HK-2 (cell line): ENCODE measurements around the gene SS18L1.

Experiments used
- DNase-seq: peaks from one replicate; pipeline ENCODE4 v3.0.0-alpha.2; 2018; ENCODE audit not compliant: unreplicated experiment

Gene SS18L1

DNA sequence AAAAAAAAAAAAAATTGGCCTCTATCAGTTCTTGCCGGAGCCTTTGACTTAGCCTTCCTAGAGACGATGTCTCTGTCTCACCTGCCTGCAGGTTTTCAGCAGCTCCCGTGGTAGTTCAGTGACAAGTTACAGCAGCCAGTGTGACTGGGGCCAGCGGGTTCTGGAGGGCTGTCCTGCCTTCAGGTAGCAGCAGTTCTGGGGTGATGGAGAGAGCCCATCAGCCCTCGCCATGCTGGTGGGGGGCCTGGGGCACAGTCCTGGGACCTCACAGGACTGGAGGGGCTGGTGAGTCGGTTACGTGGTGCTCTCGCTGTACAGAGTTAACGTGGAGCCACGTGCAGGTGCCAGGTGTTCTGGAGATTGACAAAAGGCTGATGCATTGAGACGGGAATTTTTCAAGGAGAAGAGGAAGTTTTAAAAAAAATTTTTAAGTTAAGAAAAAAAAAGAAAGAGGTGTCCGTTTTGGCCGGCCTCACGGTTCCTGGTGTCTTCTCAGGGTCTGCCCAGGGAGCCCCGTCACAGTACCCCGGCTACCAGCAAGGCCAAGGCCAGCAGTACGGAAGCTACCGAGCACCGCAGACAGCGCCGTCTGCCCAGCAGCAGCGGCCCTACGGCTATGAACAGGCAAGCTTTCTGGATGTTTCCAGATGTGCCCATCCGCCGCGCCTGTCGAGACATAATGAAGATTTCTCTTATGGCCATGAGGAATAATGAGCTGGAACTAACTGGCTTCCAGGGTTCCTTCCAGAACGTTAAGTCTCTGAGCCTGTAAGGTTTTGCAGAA is 30.6 kb downstream of the SS18L1 start:
- DNase-seq = no peak

DNA sequence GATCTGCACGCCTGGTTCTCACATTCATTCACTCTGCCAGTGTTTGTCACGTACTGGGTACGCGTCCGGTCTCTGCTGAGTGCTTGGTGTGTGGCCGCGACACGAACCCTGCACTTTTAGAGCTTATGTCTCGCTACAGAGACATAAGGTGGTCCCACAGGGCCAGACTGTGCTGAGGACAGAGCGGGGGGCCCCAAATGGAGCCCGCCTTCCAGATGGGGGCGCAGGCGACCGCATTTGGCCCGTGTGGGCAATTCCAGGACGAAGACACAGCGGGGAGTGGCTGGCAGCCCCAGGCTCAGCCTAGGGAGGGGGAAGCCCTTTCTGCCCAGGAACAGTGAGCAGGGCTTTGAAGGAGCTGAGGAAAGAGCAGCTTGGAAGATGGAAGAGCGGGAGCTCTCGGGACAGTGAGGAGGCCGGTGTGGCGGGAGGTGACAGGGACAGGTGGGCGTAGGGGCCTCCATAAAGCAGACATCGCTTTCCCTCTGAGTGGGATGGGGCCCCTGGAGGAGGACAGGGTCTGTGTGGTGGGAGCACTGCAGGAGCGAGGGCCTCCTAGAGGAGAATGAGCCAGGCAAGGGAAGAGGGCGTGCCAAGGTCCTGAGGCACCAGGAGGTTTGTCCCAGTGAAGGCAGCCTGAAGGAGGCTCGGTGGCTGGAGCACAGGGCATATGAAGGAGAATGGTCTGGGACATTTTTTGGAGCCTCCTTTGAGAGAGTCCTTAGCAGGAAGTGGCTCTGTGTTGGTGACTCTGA is 31.5 kb downstream of the SS18L1 start:
- no peak for DNase-seq

DNA sequence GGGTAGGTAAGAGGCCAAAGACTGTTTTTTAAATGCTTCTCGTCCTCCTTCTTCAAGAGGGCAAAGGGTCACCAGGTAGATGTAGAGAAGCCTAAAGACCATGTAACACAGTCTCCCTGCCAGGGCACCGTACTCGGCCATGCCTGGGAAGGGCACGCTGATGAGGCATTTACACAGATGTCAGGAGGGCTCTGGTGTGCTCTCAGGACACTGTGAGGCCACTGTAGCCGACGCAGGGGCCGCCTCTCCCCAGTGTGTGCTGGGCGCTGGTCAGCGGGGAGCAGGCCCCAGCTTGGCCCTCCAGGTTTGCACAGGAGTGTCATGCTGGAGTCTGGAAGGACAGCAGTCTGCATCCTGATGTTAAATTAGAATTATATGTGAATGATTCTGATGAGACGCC is 32.1 kb downstream of the SS18L1 start:
- no peak for DNase-seq

DNA sequence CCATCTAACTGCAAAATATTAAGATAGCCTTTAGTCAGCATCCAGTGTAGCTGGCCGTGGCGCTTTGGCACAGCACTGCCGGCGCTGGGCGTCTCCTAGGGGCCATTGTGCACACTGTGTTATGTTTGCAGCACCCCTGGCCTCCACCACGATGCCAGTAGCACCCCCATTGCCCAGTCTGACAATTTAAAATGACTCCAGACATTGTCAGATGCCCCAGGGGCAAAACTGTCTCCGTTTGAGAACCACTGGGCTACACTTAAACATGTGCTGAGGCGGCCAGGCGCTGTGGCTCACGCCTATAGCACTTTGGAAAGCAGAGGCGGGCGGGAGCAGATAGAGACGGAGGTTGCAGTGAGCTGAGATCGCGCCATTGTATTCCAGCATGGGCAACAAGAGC is 33.3 kb downstream of the SS18L1 start:
- no peak for DNase-seq

DNA sequence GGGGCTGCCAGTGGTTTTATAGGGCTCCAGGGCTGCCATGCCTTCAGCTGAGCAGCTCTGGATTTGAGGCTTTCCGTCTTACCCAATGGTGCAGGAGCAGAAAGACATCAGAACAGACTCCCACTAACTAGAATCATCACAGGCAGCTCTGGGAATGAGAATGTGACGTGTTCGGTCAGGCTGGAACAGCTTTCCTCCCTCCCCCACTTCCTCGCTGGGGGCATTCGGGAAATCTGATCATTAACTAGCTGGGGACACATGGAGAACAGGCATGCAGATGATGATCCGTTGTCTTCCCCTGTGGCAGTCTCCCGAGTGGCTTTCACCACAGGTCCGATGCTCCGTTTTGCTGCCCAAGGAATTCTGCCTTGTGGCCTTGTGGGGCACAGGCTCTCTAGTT is 33.7 kb downstream of the SS18L1 start:
- DNase-seq = no peak

DNA sequence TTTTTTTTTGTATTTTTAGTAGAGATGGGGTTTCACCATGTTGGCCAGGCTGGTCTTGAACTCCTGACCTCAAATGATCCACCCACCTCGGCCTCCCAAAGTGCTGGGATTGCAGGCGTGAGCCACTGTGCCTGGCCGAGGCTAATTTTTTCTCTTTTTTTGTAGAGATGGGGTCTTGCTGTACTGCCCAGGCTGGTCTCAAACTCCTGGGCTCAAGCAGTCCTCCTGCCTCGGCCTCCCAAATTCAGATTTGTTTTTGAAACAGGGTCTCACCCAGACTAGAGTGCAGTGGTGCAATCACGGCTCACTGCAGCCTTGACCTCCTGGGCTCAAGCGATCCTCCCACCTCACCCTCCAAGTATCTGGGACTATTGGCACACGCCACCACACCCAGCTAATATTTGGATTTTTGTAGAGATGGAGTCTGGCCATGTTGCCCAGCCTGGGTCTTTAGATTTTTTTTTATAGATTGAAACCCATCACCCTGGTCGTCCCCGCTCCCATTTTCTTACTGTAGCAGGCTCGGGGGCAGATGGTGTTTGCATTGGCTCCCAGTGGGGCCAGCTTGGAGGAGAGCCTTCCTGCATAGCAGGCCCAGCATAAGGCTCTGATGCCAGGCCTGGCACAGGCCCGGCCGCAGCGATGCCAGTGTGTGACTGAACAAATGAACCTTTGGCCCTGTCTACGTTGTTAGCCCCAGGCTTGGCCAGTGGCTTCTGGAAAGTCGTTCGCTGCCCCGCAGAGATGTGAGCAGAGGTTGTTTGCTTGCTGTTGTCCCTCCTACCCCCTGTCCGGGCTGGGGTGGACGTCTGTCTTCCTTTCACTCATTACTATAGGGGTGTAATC is 35.0 kb downstream of the SS18L1 start:
- no peak for DNase-seq

DNA sequence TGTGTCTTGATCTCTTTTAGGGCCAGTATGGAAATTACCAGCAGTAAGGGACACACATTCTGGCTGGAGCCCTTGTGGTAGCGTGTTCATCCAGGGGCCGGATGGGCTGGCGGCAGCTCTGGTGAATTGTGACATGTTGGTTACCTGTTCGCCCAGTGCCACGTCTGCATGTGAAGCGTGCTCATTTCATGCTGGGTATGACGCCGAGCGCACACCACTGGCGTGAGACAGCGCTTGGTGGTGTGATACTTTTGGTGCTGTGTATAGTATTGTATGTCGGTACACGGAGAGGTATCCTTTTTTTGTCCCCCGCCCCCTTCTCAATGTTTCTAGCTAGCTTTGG is 35.6 kb downstream of the SS18L1 start:
- no peak for DNase-seq

DNA sequence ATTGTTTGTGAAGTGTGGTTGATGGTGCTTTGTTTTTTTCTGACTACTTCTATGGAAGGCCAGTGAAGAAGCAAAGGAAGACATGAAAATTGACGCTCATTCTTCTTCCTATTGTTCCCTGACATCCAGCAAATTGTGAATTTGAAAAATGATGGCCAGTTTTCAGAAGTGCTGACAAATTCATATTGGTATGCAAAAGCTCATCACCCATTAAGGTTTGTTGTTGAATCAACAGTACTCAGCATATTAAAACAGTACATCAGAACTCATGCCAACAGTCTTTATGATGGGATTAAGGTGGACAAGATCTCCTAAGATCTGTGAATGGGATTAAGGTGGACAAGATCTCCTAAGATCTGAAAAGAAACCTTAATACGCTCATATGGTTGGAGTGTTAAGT is 38.2 kb downstream of the SS18L1 start:
- DNase-seq = no peak

DNA sequence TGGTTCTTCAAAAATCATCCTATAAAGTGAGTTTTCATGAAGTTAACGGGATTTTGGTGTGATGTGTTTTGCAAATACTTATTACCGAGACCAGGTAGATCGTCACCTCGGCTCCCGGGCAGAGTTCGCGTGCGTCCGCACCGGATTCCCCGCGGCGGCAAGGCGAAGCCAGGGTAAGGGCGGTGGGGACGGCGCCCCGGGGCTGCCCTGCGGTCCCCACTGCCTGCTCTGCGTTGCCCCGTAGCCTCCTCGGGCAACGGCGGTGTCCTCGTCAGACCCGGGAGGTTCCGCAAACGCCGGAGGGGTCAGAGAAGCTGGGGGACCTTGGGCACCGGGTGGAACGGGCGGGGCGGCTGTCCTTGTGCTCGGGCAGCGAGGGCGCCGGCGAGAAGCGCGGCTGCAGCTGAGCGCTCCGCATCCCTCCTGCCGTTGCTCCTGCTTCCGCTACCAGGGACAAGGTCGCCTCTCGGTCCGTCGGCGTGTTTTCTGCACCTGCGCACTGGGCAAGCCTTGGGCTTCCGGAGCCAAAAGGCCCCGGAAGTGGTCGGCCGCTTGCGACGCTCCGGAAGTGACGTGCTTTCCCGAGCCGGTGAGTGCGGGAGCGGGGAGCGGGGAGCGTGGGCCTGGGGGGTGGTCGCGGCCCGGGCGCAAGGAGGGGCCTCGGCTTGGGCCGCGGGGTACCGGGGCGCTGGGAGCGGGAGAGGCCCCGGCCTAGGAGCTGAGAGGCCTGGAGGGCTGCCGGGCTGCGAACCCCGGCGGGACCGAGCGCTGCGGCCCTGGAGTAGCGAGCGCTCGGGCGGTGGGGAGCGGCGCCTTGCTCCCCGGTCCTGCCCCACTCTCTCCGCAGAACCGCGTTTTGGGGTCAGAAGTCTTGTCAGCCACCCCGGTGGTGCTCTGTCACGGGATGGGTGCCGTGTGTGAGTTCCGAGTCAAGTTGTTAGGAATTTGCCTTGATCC is 39.2 kb downstream of the SS18L1 start, which contains the start of gene MTG2:
MTG2 (plus strand) TSS at position 560 of the 957 bp plus-strand sequence. CDS start 10,393 bp downstream, outside the sequence.
- peak; percentile 97 for DNase-seq

DNA sequence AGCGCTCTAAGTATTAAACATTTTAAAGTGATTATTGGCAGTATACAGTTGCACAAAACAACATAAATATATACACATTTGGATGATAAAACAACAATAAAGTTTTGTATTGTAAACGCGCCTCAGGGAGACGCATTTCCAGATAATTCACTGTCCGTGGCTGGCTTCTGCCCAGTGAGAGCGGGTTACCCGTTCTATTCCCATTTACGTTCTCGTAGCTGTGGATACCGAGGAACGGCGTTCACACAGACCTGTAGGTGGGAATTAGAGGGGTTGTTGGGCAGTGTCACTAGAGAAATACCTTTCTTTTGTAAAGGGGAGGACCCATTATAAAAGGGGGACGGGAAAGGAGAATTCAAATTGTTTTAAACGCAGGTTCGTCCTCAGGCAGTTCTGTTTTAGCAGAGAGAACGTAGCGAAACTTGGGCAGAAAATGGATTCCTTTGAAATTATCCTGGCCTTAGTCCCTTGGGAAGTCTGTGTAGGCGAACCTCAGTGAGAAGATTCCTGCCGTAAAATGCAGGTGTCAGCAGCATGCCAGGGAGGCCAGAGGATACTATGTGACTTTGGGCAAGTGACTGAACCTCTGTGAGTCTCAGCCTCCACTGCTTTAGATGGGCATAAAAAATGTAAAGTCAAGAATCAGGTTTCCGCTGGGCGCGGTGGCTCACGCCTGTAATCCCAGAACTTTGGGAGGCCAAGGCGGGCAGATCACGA is 40.0 kb downstream of the SS18L1 start:
- no peak for DNase-seq

DNA sequence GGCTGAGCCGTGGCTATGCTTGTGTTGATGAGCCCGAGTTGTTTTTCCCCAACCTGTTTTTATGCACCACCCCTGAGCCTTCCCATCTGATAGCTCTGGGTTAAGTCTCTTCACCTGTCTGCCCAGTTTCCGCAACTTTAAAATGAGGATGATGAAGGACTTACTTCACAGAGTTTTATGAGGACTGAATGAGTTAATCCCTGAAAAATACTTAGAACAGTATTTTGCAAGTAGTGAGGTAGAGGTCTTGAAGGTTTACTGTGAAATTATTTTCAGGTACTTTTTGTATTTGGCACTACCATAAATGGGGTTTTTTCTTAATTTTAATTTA is 42.5 kb downstream of the SS18L1 start:
- no peak for DNase-seq

DNA sequence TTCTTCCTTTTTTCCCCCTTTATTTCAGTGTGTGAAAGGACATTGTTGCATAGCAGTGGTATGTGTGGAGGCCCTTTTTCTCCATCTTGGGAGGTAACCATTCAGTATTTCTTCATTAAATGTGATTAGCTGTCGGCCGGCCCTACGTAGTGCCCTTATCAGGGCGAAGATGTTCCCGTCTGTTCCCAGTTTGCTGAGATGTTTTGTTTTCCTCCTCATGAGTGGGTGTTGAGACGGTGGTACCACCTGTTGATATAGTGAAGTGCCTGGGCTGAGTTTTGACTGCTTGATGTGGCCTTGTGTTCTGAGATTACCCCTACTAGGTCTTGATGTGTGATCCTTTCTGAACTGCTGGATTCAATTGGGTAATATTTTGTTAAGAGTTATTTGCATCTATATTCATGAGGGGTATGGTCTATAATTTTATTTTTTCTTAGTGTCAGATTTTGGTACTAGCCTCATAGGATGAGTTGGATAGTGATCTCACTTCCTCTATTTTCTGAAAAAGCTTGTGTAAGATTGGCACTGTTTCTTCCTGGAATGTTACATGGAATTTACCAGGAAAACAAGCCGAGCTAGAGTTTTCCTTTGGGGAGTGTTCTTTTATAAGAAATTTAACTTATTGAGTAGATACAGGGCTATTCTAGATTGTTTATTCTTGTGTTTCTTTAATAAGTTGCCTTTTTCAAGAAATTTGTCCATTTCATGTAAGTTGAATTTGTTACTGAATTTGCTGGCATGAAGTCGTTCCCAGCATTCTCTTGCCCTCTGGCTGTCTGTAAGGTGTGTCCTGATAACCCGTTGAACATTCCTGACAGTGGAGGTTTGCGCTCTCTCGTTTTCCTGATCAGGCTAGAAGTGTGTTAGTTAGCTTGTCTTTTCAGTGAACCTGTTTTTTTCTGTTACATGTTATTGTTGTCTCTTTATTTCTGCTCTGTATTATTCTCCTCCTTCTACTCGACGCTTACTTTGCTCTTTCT is 43.6 kb downstream of the SS18L1 start:
- no peak for DNase-seq

DNA sequence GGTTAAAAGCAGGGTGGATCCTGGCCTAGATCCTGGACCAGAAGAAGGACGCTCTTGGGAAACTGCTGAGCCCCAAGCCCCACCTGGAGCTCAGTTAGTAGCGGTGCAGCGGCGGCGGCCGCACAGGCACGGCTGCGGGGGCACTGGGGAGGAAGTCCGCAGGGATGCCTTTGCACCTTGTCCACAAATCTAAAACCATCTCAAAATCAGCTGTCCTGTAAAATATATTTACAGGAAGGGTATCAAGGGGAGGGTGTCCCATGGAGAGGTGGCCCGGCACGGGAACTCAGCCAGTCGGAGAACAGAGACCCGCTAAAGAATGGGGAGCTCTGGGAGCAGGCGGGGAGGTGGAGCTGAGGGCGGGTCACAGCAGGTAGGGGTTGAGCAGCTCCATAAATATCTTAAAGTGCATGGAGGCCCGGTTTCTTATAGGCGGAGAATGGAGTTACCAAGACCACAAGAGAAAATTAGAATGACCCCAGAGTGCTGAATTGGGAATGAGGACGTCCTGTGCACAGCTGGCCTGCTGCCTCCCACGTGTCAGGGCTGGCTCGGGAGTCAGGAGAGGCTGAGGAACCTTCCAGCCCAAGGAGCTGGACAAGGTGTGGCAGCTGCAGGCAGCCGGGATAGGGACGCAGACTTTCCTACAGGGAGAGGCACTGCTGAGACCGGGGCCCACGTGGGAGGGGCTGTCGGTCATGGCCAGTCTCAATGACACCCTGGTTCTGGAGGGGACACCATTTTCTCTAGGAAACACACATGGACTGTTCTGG is 47.3 kb downstream of the SS18L1 start:
- no peak for DNase-seq

DNA sequence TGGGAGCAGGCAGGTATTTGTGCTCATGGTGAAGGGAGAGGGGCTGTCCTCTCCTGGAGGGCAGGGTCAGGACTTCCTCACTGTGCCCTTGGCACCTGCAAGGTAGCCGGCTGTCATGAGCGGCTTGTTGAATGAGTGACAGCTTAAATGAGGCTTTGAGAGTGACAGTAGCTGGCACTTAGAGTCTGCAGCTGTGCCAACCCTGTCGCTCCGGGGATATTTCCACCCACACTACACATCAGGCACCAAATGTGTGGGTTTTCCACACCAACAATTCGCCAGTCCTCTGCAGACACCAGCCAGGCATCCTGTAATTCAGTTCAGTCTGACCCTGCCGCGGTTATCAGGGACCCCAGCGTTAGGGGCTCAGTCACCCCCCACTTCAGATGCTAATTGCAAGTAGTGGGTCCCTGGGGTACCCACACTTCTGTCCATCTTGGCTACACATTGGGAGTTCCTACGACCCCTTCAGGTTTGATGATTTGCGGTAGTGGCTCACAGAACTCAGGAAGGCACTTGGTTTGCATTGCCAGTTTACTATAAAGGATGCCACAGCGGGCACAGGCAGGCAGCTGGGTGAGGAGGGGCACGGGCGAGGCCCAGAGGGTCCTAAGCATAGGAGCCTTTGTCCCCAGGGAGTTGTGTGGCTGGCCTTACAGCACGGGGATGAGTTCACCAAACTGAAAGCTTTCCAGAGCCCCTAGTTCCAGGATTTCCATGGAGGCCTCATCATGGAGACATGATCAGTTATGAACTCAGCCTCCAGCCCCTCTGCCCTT is 48.4 kb downstream of the SS18L1 start:
- DNase-seq = no peak

DNA sequence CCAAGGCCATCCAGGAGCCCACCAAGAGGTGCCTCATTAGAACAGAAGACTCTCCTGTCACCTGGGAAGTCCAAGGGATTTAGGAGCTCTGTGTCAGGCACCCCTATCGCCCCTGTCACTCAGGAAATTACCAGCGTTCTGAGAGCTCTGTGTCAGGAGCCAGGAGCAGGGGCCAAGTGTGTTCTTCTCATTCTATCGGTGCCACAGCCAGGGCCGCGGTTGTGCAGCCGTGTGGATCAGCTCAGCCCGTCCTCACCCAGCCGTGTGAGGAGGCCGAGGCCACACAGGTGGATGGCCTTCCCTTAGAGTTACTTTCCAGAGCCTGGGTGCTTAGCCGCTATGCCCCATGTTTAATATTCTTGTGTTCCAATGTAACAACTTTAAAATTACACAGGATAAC is 49.1 kb downstream of the SS18L1 start:
- no peak for DNase-seq

DNA sequence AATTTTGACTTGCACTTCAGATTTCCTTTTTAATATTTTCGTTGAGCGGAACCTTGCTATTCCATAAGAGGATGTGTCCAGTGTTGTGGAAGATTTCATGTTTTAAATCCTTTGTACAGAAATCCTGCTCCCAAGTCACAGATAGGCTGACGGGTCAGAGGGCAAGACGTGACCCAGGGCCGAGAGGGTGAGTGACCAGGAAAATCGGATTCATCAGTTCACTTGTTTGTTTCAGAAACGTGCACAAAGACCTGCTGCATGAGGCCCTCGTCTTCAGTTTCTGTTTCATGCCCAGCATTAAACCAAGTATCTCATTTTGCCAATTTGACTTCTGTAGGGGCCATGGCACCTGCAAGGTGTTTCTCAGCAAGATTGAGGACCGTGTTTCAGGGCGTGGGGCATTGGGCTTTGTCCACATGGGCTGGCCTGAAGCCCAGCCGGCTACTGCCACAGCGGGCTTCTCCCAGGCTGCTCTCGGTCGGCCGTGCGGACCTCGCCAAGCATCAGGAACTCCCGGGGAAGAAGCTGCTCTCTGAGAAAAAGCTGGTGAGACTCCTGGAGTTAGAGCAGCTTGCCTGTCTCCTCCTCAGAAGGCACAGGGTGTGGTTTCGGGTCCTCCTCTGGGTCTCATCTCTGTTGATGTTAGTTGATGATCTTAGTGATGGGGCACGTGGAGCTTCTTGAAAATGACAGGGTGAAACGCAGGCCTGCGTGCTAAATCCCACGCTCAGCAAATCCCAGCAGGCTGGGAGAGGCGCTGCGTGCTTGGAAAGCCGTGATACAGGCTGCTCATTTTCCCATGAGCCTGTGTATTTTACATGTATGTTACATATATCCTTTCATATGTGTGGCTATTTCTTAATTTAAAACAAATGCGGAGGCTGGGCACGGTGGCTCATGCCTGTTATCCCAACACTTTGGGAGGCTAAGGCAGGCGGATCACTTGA is 49.8 kb downstream of the SS18L1 start:
- no peak for DNase-seq

DNA sequence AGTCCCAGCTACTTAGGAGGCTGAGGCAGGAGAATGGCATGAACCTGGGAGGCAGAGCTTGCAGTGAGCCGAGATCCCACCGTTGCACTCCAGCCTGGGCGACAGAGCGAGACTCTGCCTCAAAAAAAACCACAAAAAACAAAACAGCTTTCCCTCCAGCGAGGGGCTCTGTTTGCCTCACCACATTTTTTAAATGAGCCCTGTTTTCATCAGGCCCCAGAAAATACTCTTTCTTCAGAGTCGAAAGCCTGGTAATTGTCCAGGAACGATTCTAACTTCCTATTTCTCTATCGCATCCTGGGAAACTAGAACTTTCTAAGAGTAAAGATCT is 51.5 kb downstream of the SS18L1 start:
- no peak for DNase-seq
